ENCODE results near the gene MAP4. TPM values are rescaled to one million over a fixed set of nuclear protein-coding genes. Genes with fewer than 3 reads are reported as not detected.

The MAP4 gene
- total RNA-seq, 4 donors from 2014 or later: 117 to 175 (median 147) TPM

DNA sequence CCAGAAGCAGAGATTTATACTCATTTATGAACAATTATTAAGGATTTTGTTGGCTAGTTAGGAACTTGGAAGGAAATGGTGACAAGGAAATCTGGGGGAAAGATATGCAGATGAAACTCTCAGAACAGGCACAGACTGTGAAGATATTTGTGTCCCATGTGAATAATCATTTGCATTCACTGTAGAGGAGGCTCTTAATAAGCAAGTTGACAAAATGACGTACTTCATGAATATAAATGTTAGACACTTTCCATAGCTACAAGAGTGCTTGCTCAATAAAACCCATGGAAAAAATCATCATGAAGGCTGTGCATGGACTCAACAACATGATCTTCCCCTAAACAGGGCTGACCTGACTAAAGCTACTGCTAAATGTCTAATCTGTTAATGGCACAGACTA lies 59.7 kb downstream of the MAP4 start:
- no peak for TF ChIP-seq CTCF (IDR thresholded peaks at IDR 0.05; ENCODE audit: low read depth)

- no peak for TF ChIP-seq CTCF (IDR thresholded peaks at IDR 0.05; ENCODE audit: low read depth)
These were observed 61.6 kb downstream of the MAP4 start for GRCh38 chr3:47954567-47954966.

- TF ChIP-seq CTCF (IDR thresholded peaks at IDR 0.05; ENCODE audit: low read depth): no peak
These were observed 65.6 kb downstream of the MAP4 start for GRCh38 chr3:47950453-47951169.

DNA sequence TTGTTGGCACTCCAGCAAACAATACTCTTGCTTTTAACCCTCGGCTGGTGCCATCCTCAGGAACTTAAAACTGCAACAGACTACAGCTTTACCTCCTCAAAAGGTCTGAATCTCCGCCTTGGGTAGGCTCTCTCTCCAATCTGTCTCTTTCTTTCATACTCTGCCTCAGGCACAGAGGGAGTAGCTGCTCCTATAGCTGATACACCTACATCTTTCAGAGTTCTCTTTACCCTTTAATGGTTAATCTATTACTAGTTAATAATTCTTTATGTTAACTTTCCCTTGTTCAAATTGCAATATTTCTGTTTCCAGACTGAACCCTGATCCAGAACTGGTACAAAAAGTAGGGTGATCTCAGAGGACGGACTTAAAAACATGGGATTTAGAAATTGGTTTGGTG lies 66.2 kb downstream of the MAP4 start:
- no peak for TF ChIP-seq CTCF (IDR thresholded peaks at IDR 0.05; ENCODE audit: low read depth)

GRCh38 chr3:47940232-47940631 lies 76.0 kb downstream of the MAP4 start:
- no peak for TF ChIP-seq CTCF (IDR thresholded peaks at IDR 0.05; ENCODE audit: low read depth)

GRCh38 chr3:47932421-47932820 lies 83.8 kb downstream of the MAP4 start:
- TF ChIP-seq CTCF (IDR thresholded peaks at IDR 0.05; ENCODE audit: low read depth): no peak

DNA sequence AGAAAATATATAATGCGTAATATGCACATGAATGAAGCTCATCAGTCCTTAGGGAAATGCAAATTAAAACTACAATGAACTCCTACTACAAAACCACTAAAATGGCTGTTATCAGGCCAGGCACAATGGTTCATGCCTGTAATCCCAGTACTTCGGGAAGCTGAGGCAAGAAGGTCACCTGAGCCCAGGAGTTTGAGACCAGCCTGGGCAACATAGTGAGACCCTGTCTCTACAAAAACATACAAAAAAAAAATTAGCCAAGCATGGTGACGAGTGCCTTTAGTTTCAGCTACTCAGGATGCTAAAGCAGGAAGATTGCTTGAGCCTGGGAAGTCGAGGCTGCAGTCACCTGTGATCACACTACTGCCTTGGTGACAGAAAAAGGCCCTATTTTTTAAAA lies 85.2 kb downstream of the MAP4 start:
- no peak for TF ChIP-seq CTCF (IDR thresholded peaks at IDR 0.05; ENCODE audit: low read depth)

Data from subcutaneous adipose tissue (tissue), 4 donors.